ENCODE measurements around the gene SCN5A.

The SCN5A gene

GRCh38 chr3:38587548-38588131 is 61.8 kb downstream of the SCN5A start:
- no peaks in the 10 kb centered on the region for H3K27me3 ChIP-seq (ENCODE audit: control insufficient read depth in 1 of 2, insufficient read depth in 2 of 2, low read length in 2 of 2)
- no peak overlapping the region for H3K4me3 ChIP-seq (ENCODE audit: low read length in 2 of 2)
- H3K36me3 ChIP-seq (ENCODE audit: control insufficient read depth in 2 of 2, insufficient read depth in 2 of 2, low read length in 2 of 2): no peaks in the 10 kb centered on the region
- no peaks in the 10 kb centered on the region for H3K9me3 ChIP-seq (ENCODE audit: control insufficient read depth in 2 of 2, low read length in 2 of 2)
- no peaks in the 10 kb centered on the region for H3K4me1 ChIP-seq (ENCODE audit: control insufficient read depth, insufficient read depth, low read length)
- H3K9ac ChIP-seq (ENCODE audit: low read length in 2 of 2): no peak overlapping the region
- no peak overlapping the region for H3K27ac ChIP-seq (ENCODE audit: low read length)

- Histone ChIP-seq H3K27me3 (ENCODE audit: control insufficient read depth in 1 of 2, insufficient read depth in 2 of 2, low read length in 2 of 2) (no peaks in the 10 kb centered on the region), H3K9me3 (ENCODE audit: control insufficient read depth in 2 of 2, low read length in 2 of 2) (no peaks in the 10 kb centered on the region), H3K27ac (ENCODE audit: low read length) (no peak overlapping the region), H3K4me3 (ENCODE audit: low read length in 2 of 2) (no peak overlapping the region), H3K36me3 (ENCODE audit: control insufficient read depth in 2 of 2, insufficient read depth in 2 of 2, low read length in 2 of 2) (no peaks in the 10 kb centered on the region), H3K9ac (ENCODE audit: low read length in 2 of 2) (no peak overlapping the region), H3K4me1 (ENCODE audit: control insufficient read depth, insufficient read depth, low read length) (no peaks in the 10 kb centered on the region)
These were observed 62.7 kb downstream of the SCN5A start for GRCh38 chr3:38586546-38587520.

- Histone ChIP-seq H3K9me3 (ENCODE audit: control insufficient read depth in 2 of 2, low read length in 2 of 2) (no peaks in the 10 kb centered on the region), H3K27ac (ENCODE audit: low read length) (no peak overlapping the region), H3K4me1 (ENCODE audit: control insufficient read depth, insufficient read depth, low read length) (peaks cover 2% of the 10 kb centered on the region), H3K4me3 (ENCODE audit: low read length in 2 of 2) (no peak overlapping the region), H3K9ac (ENCODE audit: low read length in 2 of 2) (no peak overlapping the region), H3K27me3 (ENCODE audit: control insufficient read depth in 1 of 2, insufficient read depth in 2 of 2, low read length in 2 of 2) (no peaks in the 10 kb centered on the region), H3K36me3 (ENCODE audit: control insufficient read depth in 2 of 2, insufficient read depth in 2 of 2, low read length in 2 of 2) (no peaks in the 10 kb centered on the region)
These were observed 63.6 kb downstream of the SCN5A start for GRCh38 chr3:38585791-38586420.

- no peak overlapping the region for H3K4me3 ChIP-seq (ENCODE audit: low read length in 2 of 2)
- H3K4me1 ChIP-seq (ENCODE audit: control insufficient read depth, insufficient read depth, low read length): peaks cover 7% of the 10 kb centered on the region
- no peaks in the 10 kb centered on the region for H3K9me3 ChIP-seq (ENCODE audit: control insufficient read depth in 2 of 2, low read length in 2 of 2)
- H3K36me3 ChIP-seq (ENCODE audit: control insufficient read depth in 2 of 2, insufficient read depth in 2 of 2, low read length in 2 of 2): no peaks in the 10 kb centered on the region
- no peak overlapping the region for H3K27ac ChIP-seq (ENCODE audit: low read length)
- H3K27me3 ChIP-seq (ENCODE audit: control insufficient read depth in 1 of 2, insufficient read depth in 2 of 2, low read length in 2 of 2): no peaks in the 10 kb centered on the region
- H3K9ac ChIP-seq (ENCODE audit: low read length in 2 of 2): no peak overlapping the region
These were observed 65.8 kb downstream of the SCN5A start for GRCh38 chr3:38583688-38584087.

GRCh38 chr3:38582941-38583645 is 66.4 kb downstream of the SCN5A start:
- Histone ChIP-seq H3K36me3 (ENCODE audit: control insufficient read depth in 2 of 2, insufficient read depth in 2 of 2, low read length in 2 of 2) (no peaks in the 10 kb centered on the region), H3K9me3 (ENCODE audit: control insufficient read depth in 2 of 2, low read length in 2 of 2) (no peaks in the 10 kb centered on the region), H3K9ac (ENCODE audit: low read length in 2 of 2) (no peak overlapping the region), H3K4me1 (ENCODE audit: control insufficient read depth, insufficient read depth, low read length) (peaks cover 7% of the 10 kb centered on the region), H3K27me3 (ENCODE audit: control insufficient read depth in 1 of 2, insufficient read depth in 2 of 2, low read length in 2 of 2) (no peaks in the 10 kb centered on the region), H3K27ac (ENCODE audit: low read length) (no peak overlapping the region), H3K4me3 (ENCODE audit: low read length in 2 of 2) (no peak overlapping the region)

- Histone ChIP-seq H3K9me3 (ENCODE audit: control insufficient read depth in 2 of 2, low read length in 2 of 2) (no peaks in the 10 kb centered on the region), H3K4me1 (ENCODE audit: control insufficient read depth, insufficient read depth, low read length) (peaks cover 7% of the 10 kb centered on the region)
These were observed 67.2 kb downstream of the SCN5A start for GRCh38 chr3:38582316-38582715.

GRCh38 chr3:38581774-38582173 is 67.7 kb downstream of the SCN5A start:
- Histone ChIP-seq H3K36me3 (ENCODE audit: control insufficient read depth in 2 of 2, insufficient read depth in 2 of 2, low read length in 2 of 2) (no peaks in the 10 kb centered on the region), H3K4me1 (ENCODE audit: control insufficient read depth, insufficient read depth, low read length) (peaks cover 7% of the 10 kb centered on the region), H3K27me3 (ENCODE audit: control insufficient read depth in 1 of 2, insufficient read depth in 2 of 2, low read length in 2 of 2) (no peaks in the 10 kb centered on the region), H3K27ac (ENCODE audit: low read length) (no peak overlapping the region), H3K9ac (ENCODE audit: low read length in 2 of 2) (no peak overlapping the region), H3K9me3 (ENCODE audit: control insufficient read depth in 2 of 2, low read length in 2 of 2) (no peaks in the 10 kb centered on the region), H3K4me3 (ENCODE audit: low read length in 2 of 2) (no peak overlapping the region)

More at GRCh38 chr3:38582316-38582715, 67.2 kb downstream of the SCN5A start:
- Histone ChIP-seq H3K9ac (ENCODE audit: low read length in 2 of 2) (no peak overlapping the region), H3K4me3 (ENCODE audit: low read length in 2 of 2) (no peak overlapping the region), H3K36me3 (ENCODE audit: control insufficient read depth in 2 of 2, insufficient read depth in 2 of 2, low read length in 2 of 2) (no peaks in the 10 kb centered on the region), H3K27me3 (ENCODE audit: control insufficient read depth in 1 of 2, insufficient read depth in 2 of 2, low read length in 2 of 2) (no peaks in the 10 kb centered on the region), H3K27ac (ENCODE audit: low read length) (no peak overlapping the region)

- Histone ChIP-seq H3K4me3 (ENCODE audit: low read length in 2 of 2) (no peak overlapping the region), H3K4me1 (ENCODE audit: control insufficient read depth, insufficient read depth, low read length) (peaks cover 7% of the 10 kb centered on the region), H3K27ac (ENCODE audit: low read length) (no peak overlapping the region), H3K9ac (ENCODE audit: low read length in 2 of 2) (no peak overlapping the region), H3K27me3 (ENCODE audit: control insufficient read depth in 1 of 2, insufficient read depth in 2 of 2, low read length in 2 of 2) (no peaks in the 10 kb centered on the region), H3K9me3 (ENCODE audit: control insufficient read depth in 2 of 2, low read length in 2 of 2) (no peaks in the 10 kb centered on the region), H3K36me3 (ENCODE audit: control insufficient read depth in 2 of 2, insufficient read depth in 2 of 2, low read length in 2 of 2) (no peaks in the 10 kb centered on the region)
These were observed 68.8 kb downstream of the SCN5A start for GRCh38 chr3:38580450-38581382.

GRCh38 chr3:38579551-38580449 is 69.7 kb downstream of the SCN5A start:
- no peak overlapping the region for H3K4me3 ChIP-seq (ENCODE audit: low read length in 2 of 2)
- no peak overlapping the region for H3K27ac ChIP-seq (ENCODE audit: low read length)
- H3K9ac ChIP-seq (ENCODE audit: low read length in 2 of 2): no peak overlapping the region
- no peaks in the 10 kb centered on the region for H3K9me3 ChIP-seq (ENCODE audit: control insufficient read depth in 2 of 2, low read length in 2 of 2)
- H3K36me3 ChIP-seq (ENCODE audit: control insufficient read depth in 2 of 2, insufficient read depth in 2 of 2, low read length in 2 of 2): no peaks in the 10 kb centered on the region
- no peaks in the 10 kb centered on the region for H3K27me3 ChIP-seq (ENCODE audit: control insufficient read depth in 1 of 2, insufficient read depth in 2 of 2, low read length in 2 of 2)
- peaks cover 7% of the 10 kb centered on the region for H3K4me1 ChIP-seq (ENCODE audit: control insufficient read depth, insufficient read depth, low read length)
